Right cardiac atrium (tissue), 5 donors: ENCODE data around the gene SLC35F4. TPM values are rescaled to one million over a fixed set of nuclear protein-coding genes. Genes with fewer than 3 reads are reported as not detected.

Experiments used
- ATAC-seq, 2 donors: fragments of 200-7000 bp; cut with Tn5 transposase; one replicate each; pipeline versions ENCODE4 v1.8.0 to v1.9.1; 2020; ENCODE audit warnings: moderate library complexity in 2 of 2, mild to moderate bottlenecking in 1 of 2
- DNase-seq, 3 donors: peaks; one replicate each; pipeline ENCODE4 v3.0.0-alpha.2; 2020
- H3K27ac ChIP-seq: one replicate; pipeline ENCODE4 v1.5.1; 2013; ENCODE audit warnings: mild to moderate bottlenecking, low read length, control low read depth, moderate library complexity
- H3K27me3 ChIP-seq: one replicate; pipeline ENCODE4 v1.6.1; 2013; ENCODE audit not compliant: control insufficient read depth, insufficient read depth
- H3K4me1 ChIP-seq: one replicate; pipeline ENCODE4 v1.6.1; 2013; ENCODE audit warnings: low read length; ENCODE audit not compliant: control insufficient read depth, insufficient read depth
- H3K4me3 ChIP-seq: one replicate; pipeline ENCODE4 v1.5.1; 2013; ENCODE audit warnings: low read length, control low read depth
- H3K9me3 ChIP-seq: one replicate; pipeline ENCODE4 v1.6.1; 2013; ENCODE audit warnings: low read length; ENCODE audit not compliant: control insufficient read depth
- WGBS: extraction: QIAGEN DNeasy Blood & Tissue Kit; methylation state at CpG from one replicate; pipeline ENCODE4 v1.1.7; 2013; 5-methylcytosine and 5-hydroxymethylcytosine counted together
- intact Hi-C, 4 donors: fragments of 100-400 bp; cut with DNase I; formaldehyde crosslinking; loops; one replicate each; pipeline versions ENCODE4 v1.11.0 to v1.14.0; 2022 to 2023
- polyA plus RNA-seq: library from polyadenylated mRNA; stranded (reverse); fragments of 200-250 nt; gene quantifications from one replicate; pipeline ENCODE4 v1.2.3, GENCODE V29; 2013
- total RNA-seq, 4 donors: library from RNA; stranded (reverse); fragmentation: NEBNext Ultra II Directional; extraction: Animal tissue kit (Norgen Biotek cat#: 25700); gene quantifications; one replicate each; pipeline ENCODE4 v1.2.1, GENCODE V29; 2021
- donor health status: healthy with polysubstance abuse.
- donor health status: DM: no; HTN: yes; CAD: no.
- donor health status: DM: no; HTN: no; CAD: no.
- donor health status: DM: no; HTN: yes; CAD: no; lungs with severe emphysema.
- donor health status: DM: yes; HTN: yes; CAD: no.

SLC35F4 gene
- total and polyA plus RNA-seq, 5 donors, result not detected

GRCh38 chr14:57749267-57749666 is 116.6 kb downstream of the SLC35F4 start:
- intact Hi-C loops, result no loop called here
- WGBS, result 73% methylated on average over 3 of the region's 3 CpGs
- no peak for ATAC-seq

GRCh38 chr14:57748279-57748678 is 117.6 kb downstream of the SLC35F4 start:
- Histone ChIP-seq H3K27me3 (no peaks in the 10 kb centered on the region), H3K4me1 (no peaks in the 10 kb centered on the region), H3K4me3 (no peak overlapping the region), H3K9me3 (no peaks in the 10 kb centered on the region), H3K27ac (no peak overlapping the region)
- DNase-seq (no peak), ATAC-seq (no peak)
- intact Hi-C loops, result no loop called here
- 99% methylated on average over 1 of the region's 1 CpG for WGBS

More at GRCh38 chr14:57749267-57749666, 116.6 kb downstream of the SLC35F4 start:
- no peak overlapping the region for H3K27ac ChIP-seq
- no peaks in the 10 kb centered on the region for H3K4me1 ChIP-seq
- DNase-seq, result no peak
- no peak overlapping the region for H3K4me3 ChIP-seq
- H3K9me3 ChIP-seq, result no peaks in the 10 kb centered on the region
- H3K27me3 ChIP-seq, result no peaks in the 10 kb centered on the region

GRCh38 chr14:57747036-57747435 is 118.9 kb downstream of the SLC35F4 start:
- H3K4me1 ChIP-seq, result no peaks in the 10 kb centered on the region
- 38% methylated on average over 4 of the region's 4 CpGs for WGBS
- no peak overlapping the region for H3K4me3 ChIP-seq
- H3K9me3 ChIP-seq, result no peaks in the 10 kb centered on the region
- intact Hi-C loops, result no loop called here
- no peak overlapping the region for H3K27ac ChIP-seq
- DNase-seq, result no peak
- peak in 1 of 2 donors; percentile 62 for ATAC-seq
- H3K27me3 ChIP-seq, result no peaks in the 10 kb centered on the region

GRCh38 chr14:57746563-57746962 is 119.3 kb downstream of the SLC35F4 start:
- Histone ChIP-seq H3K27me3 (no peaks in the 10 kb centered on the region), H3K27ac (no peak overlapping the region), H3K9me3 (no peaks in the 10 kb centered on the region), H3K4me3 (no peak overlapping the region), H3K4me1 (no peaks in the 10 kb centered on the region)
- ATAC-seq (no peak), DNase-seq (no peak)
- intact Hi-C loops, result no loop called here
- 36% methylated on average over 1 of the region's 1 CpG for WGBS

- intact Hi-C loops, result no loop called here
- no peaks in the 10 kb centered on the region for H3K9me3 ChIP-seq
- H3K4me3 ChIP-seq, result no peak overlapping the region
- ATAC-seq (no peak), DNase-seq (no peak)
- WGBS, result 72% methylated on average over 2 of the region's 2 CpGs
- no peak overlapping the region for H3K27ac ChIP-seq
- no peaks in the 10 kb centered on the region for H3K27me3 ChIP-seq
- no peaks in the 10 kb centered on the region for H3K4me1 ChIP-seq
Measured at GRCh38 chr14:57739516-57739915, 126.4 kb downstream of the SLC35F4 start.

GRCh38 chr14:57737598-57737997 is 128.3 kb downstream of the SLC35F4 start:
- no peak overlapping the region for H3K27ac ChIP-seq
- no peaks in the 10 kb centered on the region for H3K9me3 ChIP-seq
- H3K4me3 ChIP-seq, result no peak overlapping the region
- H3K4me1 ChIP-seq, result no peaks in the 10 kb centered on the region
- intact Hi-C loops, result no loop called here
- DNase-seq (no peak), ATAC-seq (no peak)
- H3K27me3 ChIP-seq, result no peaks in the 10 kb centered on the region
- WGBS, result 51% methylated on average over 3 of the region's 3 CpGs

- Histone ChIP-seq H3K4me3 (no peak overlapping the region), H3K9me3 (no peaks in the 10 kb centered on the region), H3K4me1 (no peaks in the 10 kb centered on the region), H3K27me3 (no peaks in the 10 kb centered on the region), H3K27ac (no peak overlapping the region)
- no peak for ATAC-seq
- no peak for DNase-seq
- intact Hi-C loops, result no loop called here
- WGBS, result 83% methylated on average over 4 of the region's 4 CpGs
Measured at GRCh38 chr14:57736391-57736790, 129.5 kb downstream of the SLC35F4 start.

- H3K4me1 ChIP-seq, result no peaks in the 10 kb centered on the region
- no peak overlapping the region for H3K4me3 ChIP-seq
- intact Hi-C loops, result no loop called here
- no peaks in the 10 kb centered on the region for H3K9me3 ChIP-seq
- ATAC-seq (no peak), DNase-seq (no peak)
- no peak overlapping the region for H3K27ac ChIP-seq
- 77% methylated on average over 1 of the region's 1 CpG for WGBS
- H3K27me3 ChIP-seq, result no peaks in the 10 kb centered on the region
Measured at GRCh38 chr14:57735276-57735675, 130.6 kb downstream of the SLC35F4 start.

GRCh38 chr14:57732463-57733285 is 133.2 kb downstream of the SLC35F4 start:
- Histone ChIP-seq H3K9me3 (no peaks in the 10 kb centered on the region), H3K4me3 (no peak overlapping the region), H3K27me3 (no peaks in the 10 kb centered on the region), H3K4me1 (no peaks in the 10 kb centered on the region), H3K27ac (no peak overlapping the region)
- ATAC-seq, result no peak
- intact Hi-C loops, result no loop called here
- DNase-seq, result no peak
- WGBS, result 16% methylated on average over 3 of the region's 3 CpGs

- Histone ChIP-seq H3K4me1 (no peaks in the 10 kb centered on the region), H3K27ac (no peak overlapping the region), H3K27me3 (no peaks in the 10 kb centered on the region), H3K9me3 (no peaks in the 10 kb centered on the region), H3K4me3 (no peak overlapping the region)
- WGBS, result 52% methylated on average over 5 of the region's 5 CpGs
- intact Hi-C loops, result no loop called here
- ATAC-seq (no peak), DNase-seq (no peak)
Measured at GRCh38 chr14:57729208-57730187, 136.4 kb downstream of the SLC35F4 start.
